ENCODE data around the gene PRELP.
"Not testable (repeated sequence)": the region's sequence is repeated elsewhere in the genome, so short reads cannot be mapped to it uniquely, and the experiment has no call there.

PRELP gene

GRCh38 chr1:203475012-203475981 lies at the start of gene PRELP:
TSS of gene PRELP (plus strand) at chr1:203475806. CDS start at chr1:203483185, 7,379 bp downstream.
- no peak for DNase-seq

DNA sequence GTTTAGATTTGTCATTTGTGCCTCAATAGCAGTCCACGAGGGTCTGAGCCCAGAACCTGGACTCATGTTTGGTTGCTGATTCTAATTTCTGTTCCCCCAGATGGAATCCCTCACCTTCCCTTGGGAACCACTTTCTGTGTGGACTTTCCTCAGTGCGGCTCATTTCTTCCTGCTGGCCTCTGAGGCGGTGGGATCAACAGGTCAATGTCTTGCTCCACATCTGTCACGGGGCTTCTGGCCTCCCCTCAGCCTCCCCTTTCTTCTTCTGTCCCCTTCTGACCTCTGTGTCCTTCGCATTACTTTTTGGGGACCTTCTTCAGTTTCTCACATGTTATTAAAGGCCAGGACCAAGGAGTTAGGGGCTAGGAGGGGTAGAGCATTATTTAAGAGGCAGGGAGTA lies 49.2 kb upstream of the PRELP start:
- no peak for DNase-seq

DNA sequence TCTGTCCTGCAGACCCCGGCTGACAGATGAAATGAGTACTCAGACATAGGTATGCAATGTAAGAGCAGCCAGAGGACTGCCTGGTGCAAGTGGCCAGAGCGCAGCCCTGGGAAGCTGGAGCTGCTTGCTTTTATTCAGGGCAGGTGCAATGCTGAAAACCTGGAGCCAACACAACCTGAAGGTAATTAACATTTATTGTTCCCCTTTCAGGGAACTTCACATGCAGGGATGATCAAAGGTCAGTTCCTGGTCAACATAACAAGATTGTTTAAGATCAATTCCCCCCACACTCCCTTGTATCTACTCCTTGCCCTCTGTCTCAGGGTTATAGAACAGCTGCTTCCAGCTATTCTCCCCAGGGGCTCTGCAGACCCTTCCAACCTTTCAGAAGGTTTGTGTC lies 48.7 kb upstream of the PRELP start:
- DNase-seq: no peak

DNA sequence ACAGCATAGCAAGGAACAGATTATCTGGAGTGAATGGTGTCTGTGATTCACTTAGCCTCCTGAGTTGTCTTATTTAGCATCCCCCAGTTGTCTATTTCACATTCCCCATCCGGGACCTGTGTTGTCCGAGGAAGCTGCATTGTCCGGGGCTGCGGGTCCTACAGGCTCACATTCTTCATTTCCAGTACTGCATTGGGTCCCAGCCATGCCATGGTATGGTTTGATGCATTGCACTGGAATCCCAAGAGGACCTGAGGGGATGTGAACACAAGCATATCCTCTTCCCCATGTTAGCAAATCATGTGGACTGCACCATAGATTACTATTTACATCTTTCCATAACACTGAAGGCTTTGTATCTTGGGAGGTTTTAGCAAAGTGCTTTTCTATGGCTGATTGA lies 48.2 kb upstream of the PRELP start:
- DNase-seq: no peak

DNA sequence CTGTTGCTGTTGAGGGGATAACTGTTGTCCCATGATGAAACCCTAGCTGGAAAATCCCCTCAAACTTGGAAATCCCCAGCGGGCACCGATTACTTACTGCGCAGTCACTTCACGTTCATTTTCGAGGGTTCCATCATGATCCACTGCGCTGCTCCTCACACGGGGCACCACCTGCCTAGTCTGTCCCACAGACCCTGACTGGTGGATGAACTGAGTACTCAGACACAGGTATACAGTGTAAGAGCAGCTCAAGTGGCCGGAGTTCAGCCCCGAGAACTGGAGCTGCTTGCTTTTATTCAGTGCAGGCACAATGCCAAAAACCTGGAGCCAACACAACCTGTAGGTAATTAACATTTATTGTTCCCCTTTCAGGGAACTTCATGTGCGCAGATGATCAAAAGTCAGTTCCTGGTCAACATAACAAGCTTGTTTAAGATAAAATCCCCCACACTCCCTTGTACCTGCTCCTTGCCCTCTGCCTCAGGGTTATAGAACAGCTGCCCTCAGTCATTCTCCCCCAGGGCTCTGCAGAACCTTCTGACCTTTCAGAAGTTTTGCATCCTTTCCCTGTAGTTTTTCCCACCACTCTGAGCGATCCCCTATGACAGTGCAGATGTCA lies 46.5 kb upstream of the PRELP start:
- no peak for DNase-seq

DNA sequence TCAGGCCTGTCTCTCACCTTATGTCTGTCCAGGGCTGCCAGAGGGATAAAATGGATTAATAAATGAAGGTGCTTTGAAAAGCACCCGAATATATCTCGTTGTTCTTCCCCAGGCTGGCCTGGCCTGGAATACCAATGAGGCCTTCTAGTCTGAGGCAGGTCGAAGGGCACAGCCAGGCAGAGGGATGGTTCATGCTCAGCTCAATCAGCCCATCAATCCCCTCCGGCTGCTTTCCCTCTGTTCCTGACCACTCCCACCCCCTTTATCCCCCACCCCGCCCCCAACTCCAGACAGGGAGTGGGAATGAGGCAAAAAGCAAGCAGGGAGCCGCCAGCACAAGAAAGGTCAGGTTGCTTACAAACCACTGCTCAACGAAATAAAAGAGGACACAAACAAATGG lies 40.0 kb upstream of the PRELP start:
- no peak for DNase-seq

GRCh38 chr1:203437696-203438315 lies 37.8 kb upstream of the PRELP start:
- no peak for DNase-seq

DNA sequence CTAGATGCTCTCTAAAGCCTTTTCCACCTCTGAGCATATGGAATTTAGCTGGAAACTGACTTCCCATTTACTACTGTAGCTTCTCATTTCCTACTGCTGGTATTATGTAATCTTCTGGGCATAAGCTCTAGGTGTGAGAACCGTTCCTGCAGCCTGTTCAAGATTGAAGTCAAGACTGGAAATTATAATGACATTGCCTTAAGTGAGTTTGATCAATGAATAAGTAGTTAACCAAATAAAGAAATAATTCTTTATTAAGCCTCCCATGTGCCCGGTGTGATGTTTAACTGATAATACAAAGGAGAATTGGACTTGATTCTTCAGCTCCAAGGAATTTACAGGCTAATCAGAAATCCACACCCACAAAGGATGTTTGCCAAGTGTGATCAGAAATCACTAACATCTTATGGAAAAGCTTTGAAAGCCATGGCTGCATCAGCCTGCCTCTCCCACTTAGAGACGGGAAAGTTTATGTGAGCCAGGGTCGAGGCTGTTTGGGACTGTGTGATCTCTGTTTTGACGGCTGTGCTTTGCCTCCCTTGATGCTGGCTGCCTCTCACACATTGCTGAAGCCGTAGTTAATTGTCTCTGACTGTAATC lies 36.4 kb upstream of the PRELP start:
- DNase-seq: no peak

DNA sequence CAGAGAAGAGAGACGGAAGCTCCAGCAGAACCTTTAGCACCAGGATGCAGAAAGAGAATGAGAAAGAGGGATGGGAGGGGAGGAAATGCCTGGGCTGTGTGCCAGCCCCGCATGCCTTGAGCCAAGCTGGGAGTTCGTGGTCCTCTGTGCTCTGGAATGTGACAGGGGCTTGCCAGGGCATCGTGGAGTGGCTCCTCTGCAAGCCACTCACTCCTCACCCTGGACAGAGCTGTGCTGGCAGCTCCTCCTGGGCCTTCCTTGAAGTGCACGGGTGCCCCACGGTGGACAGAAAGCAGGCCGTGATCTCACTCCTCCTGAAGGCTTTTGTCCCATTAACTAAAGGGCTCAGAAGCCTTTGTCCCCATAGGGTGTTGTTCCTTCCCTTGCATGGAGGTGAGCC lies 34.8 kb upstream of the PRELP start:
- DNase-seq: peak; percentile 38

DNA sequence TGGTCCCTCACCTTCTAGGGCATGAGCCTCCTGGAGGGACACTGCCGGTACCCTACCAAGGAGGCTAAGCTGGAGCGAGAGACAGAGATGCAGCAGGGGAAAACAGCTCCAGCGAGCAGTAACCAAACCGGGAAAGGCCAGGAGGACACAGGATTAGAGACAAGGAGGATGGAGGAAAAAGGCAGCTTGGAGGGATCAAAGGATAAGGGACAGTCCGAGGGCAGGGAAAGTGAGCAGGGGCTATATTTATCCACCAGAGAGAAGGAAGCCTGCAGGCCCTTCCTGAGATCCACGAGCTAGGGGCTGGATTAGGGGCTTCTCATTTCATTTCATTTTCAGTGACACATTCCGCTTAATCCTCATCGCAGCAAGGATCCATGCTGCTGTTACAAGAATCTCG lies 33.8 kb upstream of the PRELP start:
- DNase-seq: no peak

DNA sequence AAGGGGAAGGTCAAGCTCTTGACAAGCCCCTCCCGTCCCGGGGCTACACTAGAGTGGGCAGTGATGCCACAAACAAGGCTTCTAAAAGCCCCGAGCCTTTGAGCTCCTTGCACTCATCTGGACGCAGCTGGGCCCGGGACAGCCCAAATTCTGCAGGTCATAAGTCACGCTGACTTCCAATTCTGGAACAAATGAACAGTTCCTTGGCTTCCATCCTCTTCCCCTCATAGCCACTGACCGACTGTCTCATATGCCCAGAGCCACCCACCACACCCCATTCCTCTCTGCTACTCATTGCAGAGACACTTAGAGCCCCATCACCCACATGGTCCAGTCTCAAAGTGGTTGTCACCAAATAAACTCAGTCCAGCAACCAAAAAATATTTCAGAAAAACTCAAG lies 32.8 kb upstream of the PRELP start:
- no peak for DNase-seq

- DNase-seq: no peak
These were observed 32.3 kb upstream of the PRELP start for GRCh38 chr1:203443296-203443695.

DNA sequence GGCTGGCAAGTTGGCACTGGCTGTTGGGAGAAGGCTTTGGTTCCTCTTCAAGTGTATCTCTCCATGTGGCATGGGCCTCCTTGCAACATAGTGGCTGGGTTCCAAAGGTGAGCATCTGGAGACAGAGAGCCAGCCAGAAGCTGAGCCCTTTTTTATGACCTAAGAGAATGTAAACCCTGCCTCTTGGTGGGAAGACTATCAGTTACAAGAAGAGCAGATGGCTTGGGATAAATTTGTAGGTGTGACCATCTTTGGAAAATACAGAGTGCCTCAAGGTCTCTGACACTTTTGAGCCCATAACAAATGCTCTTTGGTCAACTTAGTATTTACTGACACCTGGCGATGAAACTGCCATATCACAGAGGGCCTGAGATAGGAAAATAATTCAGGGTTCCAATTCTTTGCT lies 31.4 kb upstream of the PRELP start:
- no peak for DNase-seq

DNA sequence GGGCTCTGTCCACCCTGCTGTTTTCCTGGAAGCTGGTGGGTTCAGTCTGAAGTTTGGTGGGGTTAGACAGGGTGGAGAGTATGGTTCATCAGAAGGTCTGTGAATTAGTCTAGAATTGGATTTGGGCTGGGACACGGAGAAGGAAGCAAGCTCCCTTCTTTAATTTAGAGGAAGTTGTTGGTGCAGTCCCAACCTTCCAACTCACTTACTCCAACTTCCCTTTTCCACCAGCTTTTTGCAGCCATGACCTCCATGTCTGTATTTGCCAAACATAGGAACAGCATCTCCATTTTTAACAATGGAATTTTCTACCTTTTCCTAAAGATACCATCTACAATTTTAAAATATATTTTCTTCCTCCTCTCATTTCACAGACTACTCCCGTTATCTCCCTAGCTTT lies 28.5 kb upstream of the PRELP start:
- no peak for DNase-seq

GRCh38 chr1:203447598-203447997 lies 28.0 kb upstream of the PRELP start:
- not testable (repeated sequence) for DNase-seq

DNA sequence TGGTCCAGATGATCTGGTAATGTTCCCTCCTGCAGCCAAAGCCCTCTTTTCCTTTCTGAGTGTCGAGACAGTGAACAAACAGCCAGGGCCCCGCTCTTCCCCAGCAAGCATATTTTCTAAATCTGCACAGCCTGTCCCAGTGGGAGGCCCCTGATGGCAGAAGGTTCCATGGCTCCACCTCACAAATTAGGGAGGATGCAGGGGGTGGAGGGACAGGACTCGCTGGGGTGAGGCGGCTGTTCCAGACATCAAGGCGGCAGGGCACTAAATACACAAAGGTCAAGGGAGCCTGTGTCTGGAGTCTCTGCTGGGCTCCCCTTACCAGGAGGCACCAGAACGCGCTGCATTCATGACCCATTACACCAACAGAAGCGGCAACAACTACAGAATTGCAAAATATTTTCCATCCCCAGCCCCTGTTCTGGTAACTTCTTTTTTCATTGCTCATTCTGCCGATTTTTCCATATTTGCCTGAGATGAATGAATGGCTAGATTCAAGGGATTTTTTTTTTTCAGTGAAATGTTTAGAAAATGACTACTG lies 27.0 kb upstream of the PRELP start:
- peak; percentile 52 for DNase-seq

DNA sequence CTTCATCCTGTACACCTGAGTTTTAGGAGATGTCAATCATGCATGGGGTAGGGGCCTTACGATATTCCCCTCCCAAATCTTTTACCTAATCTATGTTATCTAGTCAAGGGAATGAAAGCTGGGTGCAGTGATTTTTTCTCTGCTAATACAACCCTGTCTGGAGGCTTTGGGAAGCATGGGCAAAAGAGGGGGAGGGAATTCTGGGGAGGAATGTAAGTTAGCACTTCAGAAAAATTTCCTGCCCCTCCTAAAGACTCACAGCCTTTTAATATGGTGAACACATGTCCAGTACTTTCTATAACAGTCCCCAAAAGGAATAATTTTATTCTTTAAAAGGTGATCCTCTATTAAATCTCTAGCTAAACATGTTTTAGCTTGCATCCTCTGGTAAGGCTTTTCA lies 25.6 kb upstream of the PRELP start:
- no peak for DNase-seq

GRCh38 chr1:203450479-203451149 lies 25.0 kb upstream of the PRELP start:
- no peak for DNase-seq

- DNase-seq: no peak
These were observed 23.5 kb upstream of the PRELP start for GRCh38 chr1:203451836-203452784.

GRCh38 chr1:203453016-203453415 lies 22.6 kb upstream of the PRELP start:
- no peak for DNase-seq

DNA sequence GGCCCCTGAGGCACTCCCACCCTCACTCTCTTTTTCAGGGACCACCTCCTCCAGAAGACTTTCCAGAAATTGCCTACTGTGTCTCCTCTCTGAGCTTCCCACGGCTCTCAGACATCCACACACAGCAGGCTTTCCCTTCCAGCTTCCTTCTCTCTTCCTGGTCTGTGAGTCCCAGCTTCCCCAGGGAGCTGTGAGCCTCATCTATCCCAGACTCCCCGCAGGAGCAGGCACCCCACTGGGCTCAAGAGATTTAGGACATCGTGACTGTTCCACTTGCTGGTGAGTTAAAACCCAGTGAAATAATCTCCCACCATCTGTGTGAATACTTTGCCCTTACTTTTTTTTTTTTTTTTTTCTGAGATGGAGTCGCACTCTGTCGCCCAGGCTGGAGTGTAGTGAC lies 22.0 kb upstream of the PRELP start:
- no peak for DNase-seq
